B cell (primary cell): ENCODE results near the gene MBTD1. TPM values are rescaled to one million over a fixed set of nuclear protein-coding genes. Genes with fewer than 3 reads are reported as not detected.

ENCODE experiments used
- ATAC-seq: fragments of 200-7000 bp; cut with Tn5 transposase; one replicate; pipeline ENCODE4 v1.10.0; 2021; ENCODE audit warnings: low read depth, mild to moderate bottlenecking, moderate number of reproducible peaks, moderate library complexity
- CTCF ChIA-PET: fragments of 350-600 bp; sonication (Branson Sonifier 250); formaldehyde crosslinking; loops from one replicate; lab custom pipeline; 2021; ENCODE audit warnings: antibody characterized with exemption, inconsistent platforms; lab: Charles Lee
- POLR2A ChIA-PET: fragments of 350-600 bp; sonication (Branson Sonifier 250); formaldehyde crosslinking; loops from one replicate; lab custom pipeline; 2021; ENCODE audit warnings: antibody characterized with exemption; lab: Charles Lee
- DNase-seq: peaks from one replicate; pipeline ENCODE4 v3.0.0; 2013
- H2AFZ ChIP-seq: 2 replicates; pipeline ENCODE4 v1.6.1; 2012; ENCODE audit warnings: mild to moderate bottlenecking, low read depth, low read length; ENCODE audit not compliant: insufficient read depth, poor library complexity, severe bottlenecking
- H3K27ac ChIP-seq, 2 donors: 1 replicate in 1 of 2; 2 replicates in 1 of 2; pipeline ENCODE4 v1.5.1; 2012 to 2013; ENCODE audit warnings: low read length in 2 of 2, mild to moderate bottlenecking in 2 of 2, moderate library complexity in 1 of 2
- H3K27me3 ChIP-seq, 4 experiments: fragments of 200-600 bp in 1 of 4; sonication (generic) in 1 of 4; replicated peaks in 1 of 4; 1 replicate in 2 of 4; 2 replicates in 2 of 4; pipeline versions ENCODE4 v1.6.1 to v1.7.0; 2013 to 2016; ENCODE audit warnings: low read length in 3 of 4, mild to moderate bottlenecking in 2 of 4, mixed read lengths in 1 of 4, moderate library complexity in 1 of 4; ENCODE audit not compliant: insufficient read depth in 4 of 4, control insufficient read depth in 3 of 4; ENCODE audit errors: control extremely low read depth in 1 of 4
- H3K36me3 ChIP-seq, 2 experiments: replicated peaks in 1 of 2; 1 replicate in 1 of 2; 2 replicates in 1 of 2; pipeline versions ENCODE4 v1.6.1 to v1.7.1; 2013; ENCODE audit warnings: low read length in 1 of 2; ENCODE audit not compliant: insufficient read depth in 2 of 2, control insufficient read depth in 1 of 2; ENCODE audit errors: control extremely low read depth in 1 of 2, extremely low read depth in 1 of 2
- H3K4me1 ChIP-seq, 2 donors: fragments of 200-600 bp in 1 of 2; sonication (generic) in 1 of 2; 1 replicate in 1 of 2; 2 replicates in 1 of 2; pipeline versions ENCODE4 v1.5.1 to v1.6.1; 2013 to 2017; ENCODE audit warnings: low read length in 2 of 2; ENCODE audit not compliant: control insufficient read depth in 2 of 2, insufficient read depth in 2 of 2
- H3K4me2 ChIP-seq: replicated peaks from 2 replicates; pipeline ENCODE3; 2012; ENCODE audit warnings: mild to moderate bottlenecking, low read depth, low read length; ENCODE audit not compliant: poor library complexity, severe bottlenecking
- H3K4me3 ChIP-seq, 5 experiments: fragments of 200-600 bp in 1 of 5; sonication (generic) in 1 of 5; 1 replicate in 3 of 5; 2 replicates in 2 of 5; pipeline versions ENCODE4 v1.5.1 to v1.7.0; 2011 to 2016; ENCODE audit warnings: low read length in 4 of 5, mild to moderate bottlenecking in 4 of 5, low read depth in 2 of 5, control low read depth in 1 of 5, moderate library complexity in 1 of 5; ENCODE audit not compliant: insufficient read depth in 1 of 5; ENCODE audit errors: control extremely low read depth in 1 of 5, extremely low read depth in 1 of 5
- H3K79me2 ChIP-seq: fragments of 200-600 bp; sonication (generic); one replicate; pipeline ENCODE4 v1.6.0; 2016; ENCODE audit warnings: low read length; ENCODE audit not compliant: control insufficient read depth, insufficient read depth
- H3K9ac ChIP-seq: fragments of 200-600 bp; sonication (generic); 2 replicates; pipeline ENCODE4 v1.6.1; 2017; ENCODE audit warnings: mild to moderate bottlenecking, low read length, moderate library complexity
- H3K9me3 ChIP-seq, 3 donors: one replicate each; pipeline versions ENCODE4 v1.6.1 to v1.7.1; 2013; ENCODE audit warnings: low read length in 2 of 3; ENCODE audit not compliant: control insufficient read depth in 2 of 3, insufficient read depth in 1 of 3; ENCODE audit errors: control extremely low read depth in 1 of 3
- H4K20me1 ChIP-seq: 2 replicates; pipeline ENCODE4 v1.6.0; 2012; ENCODE audit warnings: mild to moderate bottlenecking, low read length; ENCODE audit not compliant: insufficient read depth, control insufficient read depth, poor library complexity, severe bottlenecking
- H3K27ac Mint-ChIP-seq: one replicate; pipeline ENCODE4 v1.8.0; 2021; ENCODE audit warnings: mixed read lengths
- H3K27me3 Mint-ChIP-seq: one replicate; pipeline ENCODE4 v1.8.0; 2021; ENCODE audit warnings: mixed read lengths
- H3K4me1 Mint-ChIP-seq: one replicate; pipeline ENCODE4 v1.8.0; 2021; ENCODE audit warnings: mixed read lengths
- H3K4me3 Mint-ChIP-seq: one replicate; pipeline ENCODE4 v1.8.0; 2021; ENCODE audit warnings: mixed read lengths
- H3K9me3 Mint-ChIP-seq: one replicate; pipeline ENCODE4 v1.8.0; 2022; ENCODE audit warnings: mixed read lengths; ENCODE audit not compliant: insufficient read depth
- EZH2 ChIP-seq: IDR thresholded peaks from 2 replicates; pipeline ENCODE4 v1.6.1; 2012; ENCODE audit warnings: borderline replicate concordance, low read depth, mild to moderate bottlenecking, moderate library complexity, low read length; ENCODE audit not compliant: insufficient read depth, poor library complexity, severe bottlenecking
- WGBS: methylation state at CpG from one replicate; pipeline ENCODE4 v1.1.5; 2013; ENCODE audit warnings: missing lambda C conversion rate; ENCODE audit not compliant: insufficient coverage; 5-methylcytosine and 5-hydroxymethylcytosine counted together
- intact Hi-C: fragments of 100-400 bp; cut with micrococcal nuclease; formaldehyde crosslinking; loops from one replicate; pipeline ENCODE4 v1.10.0; 2022
- polyA plus RNA-seq: library from polyadenylated mRNA; depleted of rRNA; stranded (reverse); fragments of >200 nt; gene quantifications from 2 replicates; pipeline ENCODE4 v1.2.3, GENCODE V29; 2012
- total RNA-seq, 2 donors: library from RNA; stranded (reverse); fragments of 120-200 nt in 1 of 2; gene quantifications; 1 replicate in 1 of 2; 2 replicates in 1 of 2; pipeline versions ENCODE4 v1.2.3 to v1.2.4, GENCODE V29; 2013 to 2022
- TF ChIP-seq, protein P1 (sequence below): fragments of 200-600 bp; IDR thresholded peaks from one replicate; pipeline ENCODE4 v1.8.0; 2022; ENCODE audit warnings: antibody characterized with exemption, mild to moderate bottlenecking

MBTD1 gene
- total and polyA plus RNA-seq, 2 donors (not counting 1 experiment from before 2014, with no cell fraction given) = 9.6 to 39.7 TPM

DNA sequence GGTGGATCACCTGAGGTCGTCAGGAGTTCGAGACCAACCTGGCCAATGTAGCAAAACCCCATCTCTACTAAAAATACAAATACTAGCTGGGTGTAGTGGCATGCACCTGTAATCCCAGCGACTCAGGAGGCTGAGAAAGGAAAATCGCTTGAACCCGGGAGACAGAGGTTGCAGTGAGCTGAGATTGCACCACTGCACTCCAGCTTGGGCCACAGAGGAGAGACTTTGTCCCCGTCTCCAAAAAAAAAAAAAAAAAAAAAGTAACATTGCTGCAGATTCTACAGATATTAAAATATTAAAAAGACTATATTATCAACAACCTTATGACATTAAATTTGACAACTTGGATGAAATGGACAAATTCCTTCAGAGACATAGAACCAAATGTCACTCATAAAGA lies 25.7 kb downstream of the MBTD1 start:
- Histone ChIP-seq H3K27ac (no peak overlapping the region), H3K9me3 (no peaks in the 10 kb centered on the region), H3K27me3 (no peaks in the 10 kb centered on the region), H3K4me3 (no peak overlapping the region), H2AFZ (no peak overlapping the region), H3K9ac (no peak overlapping the region), H3K4me2 (no peak overlapping the region), H3K4me1 (peaks cover 25 to 27% of the 10 kb centered on the region in 2 donors), H4K20me1 (peaks cover 72% of the 10 kb centered on the region), H3K36me3 (peaks cover 2 to 3% of the 10 kb centered on the region in 2 experiments), H3K79me2 (peaks cover 89% of the 10 kb centered on the region)
- no peaks in the 10 kb centered on the region for H3K27me3 Mint-ChIP-seq
- intact Hi-C loops = no loop called here
- no CpG with 5 or more reads among the region's 6 CpGs for WGBS
- peaks cover 46% of the 10 kb centered on the region for H3K4me1 Mint-ChIP-seq
- TF ChIP-seq EZH2 = no peak
- TF ChIP-seq, protein P1, sequence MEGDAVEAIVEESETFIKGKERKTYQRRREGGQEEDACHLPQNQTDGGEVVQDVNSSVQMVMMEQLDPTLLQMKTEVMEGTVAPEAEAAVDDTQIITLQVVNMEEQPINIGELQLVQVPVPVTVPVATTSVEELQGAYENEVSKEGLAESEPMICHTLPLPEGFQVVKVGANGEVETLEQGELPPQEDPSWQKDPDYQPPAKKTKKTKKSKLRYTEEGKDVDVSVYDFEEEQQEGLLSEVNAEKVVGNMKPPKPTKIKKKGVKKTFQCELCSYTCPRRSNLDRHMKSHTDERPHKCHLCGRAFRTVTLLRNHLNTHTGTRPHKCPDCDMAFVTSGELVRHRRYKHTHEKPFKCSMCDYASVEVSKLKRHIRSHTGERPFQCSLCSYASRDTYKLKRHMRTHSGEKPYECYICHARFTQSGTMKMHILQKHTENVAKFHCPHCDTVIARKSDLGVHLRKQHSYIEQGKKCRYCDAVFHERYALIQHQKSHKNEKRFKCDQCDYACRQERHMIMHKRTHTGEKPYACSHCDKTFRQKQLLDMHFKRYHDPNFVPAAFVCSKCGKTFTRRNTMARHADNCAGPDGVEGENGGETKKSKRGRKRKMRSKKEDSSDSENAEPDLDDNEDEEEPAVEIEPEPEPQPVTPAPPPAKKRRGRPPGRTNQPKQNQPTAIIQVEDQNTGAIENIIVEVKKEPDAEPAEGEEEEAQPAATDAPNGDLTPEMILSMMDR = no peak
- no peak overlapping the region for H3K4me3 Mint-ChIP-seq
- H3K9me3 Mint-ChIP-seq = no peaks in the 10 kb centered on the region
- H3K27ac Mint-ChIP-seq = no peak overlapping the region
- DNase-seq (no peak), ATAC-seq (no peak)
- ChIA-PET POLR2A (no interaction called here), CTCF (no interaction called here)

DNA sequence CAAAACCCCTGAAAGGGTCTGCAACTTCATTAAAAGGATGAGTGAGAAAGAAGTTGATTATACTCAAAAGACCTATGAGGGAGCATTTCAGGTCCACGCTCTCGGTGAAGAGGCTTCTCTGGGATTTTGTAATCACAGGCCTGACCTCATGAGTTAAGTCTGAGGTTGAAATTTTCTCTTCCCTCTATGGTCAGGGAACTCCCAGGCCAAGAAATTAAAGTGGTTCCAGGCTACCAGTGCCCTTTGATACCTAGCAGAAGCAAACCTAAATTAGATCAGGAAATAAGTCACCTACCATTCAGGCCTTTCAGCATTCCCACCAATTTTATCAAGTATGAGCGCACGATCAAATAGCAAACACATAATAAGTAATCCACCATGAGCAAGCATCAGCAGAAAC lies 27.9 kb downstream of the MBTD1 start:
- 100% methylated on average over 2 of the region's 4 CpGs for WGBS
- H3K4me3 Mint-ChIP-seq = no peak overlapping the region
- Histone ChIP-seq H3K9ac (no peak overlapping the region), H3K79me2 (peaks cover 94% of the 10 kb centered on the region), H3K4me2 (no peak overlapping the region), H3K27me3 (no peaks in the 10 kb centered on the region), H3K36me3 (peaks cover 2 to 3% of the 10 kb centered on the region in 2 experiments), H4K20me1 (peaks cover 68% of the 10 kb centered on the region), H2AFZ (no peak overlapping the region), H3K4me1 (peaks cover 10 to 16% of the 10 kb centered on the region in 2 donors), H3K27ac (no peak overlapping the region), H3K9me3 (no peaks in the 10 kb centered on the region), H3K4me3 (no peak overlapping the region)
- intact Hi-C loops = no loop called here
- TF ChIP-seq, protein P1 = no peak
- no peak for TF ChIP-seq EZH2
- H3K27me3 Mint-ChIP-seq = no peaks in the 10 kb centered on the region
- ChIA-PET POLR2A (no interaction called here), CTCF (no interaction called here)
- peak overlapping the region; percentile 61 for H3K27ac Mint-ChIP-seq
- H3K4me1 Mint-ChIP-seq = peaks cover 36% of the 10 kb centered on the region
- DNase-seq (no peak), ATAC-seq (no peak)
- no peaks in the 10 kb centered on the region for H3K9me3 Mint-ChIP-seq
